Measurements from ENCODE around the gene ZG16B. TPM values are rescaled to one million over a fixed set of nuclear protein-coding genes. Genes with fewer than 3 reads are reported as not detected.
A peak's percentile ranks its signal among the peaks of the same experiment; 100 is the strongest.

Gene ZG16B
- total RNA-seq, 1 experiment from 2014 or later = 0.47 TPM

- DNase-seq (ENCODE audit: low read depth) = no peak
Measured at GRCh38 chr16:2865651-2866050, 35.5 kb downstream of the ZG16B start.

DNA sequence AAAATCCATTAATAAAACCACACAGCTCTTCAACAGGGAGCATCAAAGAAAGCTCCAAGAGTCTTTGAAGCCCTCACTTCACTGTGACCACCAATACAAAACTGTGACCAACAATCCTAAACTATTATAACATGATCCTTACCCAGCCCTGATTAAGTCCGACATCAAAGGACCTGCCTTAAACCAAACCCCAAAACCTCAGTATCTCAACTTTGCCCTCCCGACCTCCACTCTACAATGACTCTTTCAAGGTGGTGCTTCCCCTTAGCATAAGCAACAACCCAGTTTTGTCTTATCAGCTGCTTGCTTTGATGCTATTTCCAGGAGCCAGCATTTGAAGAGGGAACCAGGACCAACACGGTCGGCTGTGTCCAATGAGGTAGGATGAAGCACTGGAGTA is 36.3 kb downstream of the ZG16B start:
- no peak for DNase-seq (ENCODE audit: low read depth)

- DNase-seq (ENCODE audit: low read depth) = no peak
Measured at GRCh38 chr16:2867661-2867986, 37.5 kb downstream of the ZG16B start.

DNA sequence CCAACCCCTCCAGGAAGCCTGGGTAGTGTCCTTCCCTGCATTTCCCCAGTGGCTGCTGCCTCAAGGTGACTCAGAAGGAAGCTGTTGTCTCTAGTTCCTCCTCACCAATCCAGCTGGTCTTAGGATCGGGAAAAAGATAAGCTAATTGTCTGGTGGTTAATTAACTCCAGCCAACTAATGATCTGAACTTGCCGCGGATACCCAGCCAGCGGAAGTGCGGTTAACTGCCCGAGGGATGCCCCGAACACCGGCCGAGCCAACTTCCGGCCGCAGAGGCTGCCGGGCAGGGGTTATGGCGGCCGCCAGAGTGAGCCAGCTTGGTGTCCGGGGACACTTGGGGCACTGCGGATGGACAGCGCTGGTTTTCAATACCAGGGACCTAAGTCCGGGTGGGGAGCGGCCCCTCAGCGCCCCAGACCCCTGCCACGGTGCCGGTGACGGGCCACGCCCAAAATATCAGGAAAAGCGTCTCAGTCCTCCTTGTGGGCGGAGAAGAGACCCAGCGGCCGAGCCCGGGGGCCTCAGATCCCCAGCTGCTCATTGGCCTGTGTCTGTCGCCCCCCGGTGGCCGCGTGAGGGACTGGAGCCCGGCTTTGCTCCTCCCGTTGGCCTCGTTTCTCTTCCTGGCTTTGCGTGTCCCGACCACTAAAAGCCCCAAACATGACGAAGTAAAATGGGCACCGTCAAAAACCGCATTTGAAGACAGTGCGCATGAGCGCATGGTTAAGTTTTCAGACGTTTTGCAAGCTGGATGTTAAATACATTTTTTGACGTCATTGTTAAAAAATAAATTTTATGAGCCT is 38.1 kb downstream of the ZG16B start:
- peak; percentile 94 for DNase-seq (ENCODE audit: low read depth)

GRCh38 chr16:2871926-2872325 is 41.8 kb downstream of the ZG16B start:
- DNase-seq (ENCODE audit: low read depth) = no peak

DNA sequence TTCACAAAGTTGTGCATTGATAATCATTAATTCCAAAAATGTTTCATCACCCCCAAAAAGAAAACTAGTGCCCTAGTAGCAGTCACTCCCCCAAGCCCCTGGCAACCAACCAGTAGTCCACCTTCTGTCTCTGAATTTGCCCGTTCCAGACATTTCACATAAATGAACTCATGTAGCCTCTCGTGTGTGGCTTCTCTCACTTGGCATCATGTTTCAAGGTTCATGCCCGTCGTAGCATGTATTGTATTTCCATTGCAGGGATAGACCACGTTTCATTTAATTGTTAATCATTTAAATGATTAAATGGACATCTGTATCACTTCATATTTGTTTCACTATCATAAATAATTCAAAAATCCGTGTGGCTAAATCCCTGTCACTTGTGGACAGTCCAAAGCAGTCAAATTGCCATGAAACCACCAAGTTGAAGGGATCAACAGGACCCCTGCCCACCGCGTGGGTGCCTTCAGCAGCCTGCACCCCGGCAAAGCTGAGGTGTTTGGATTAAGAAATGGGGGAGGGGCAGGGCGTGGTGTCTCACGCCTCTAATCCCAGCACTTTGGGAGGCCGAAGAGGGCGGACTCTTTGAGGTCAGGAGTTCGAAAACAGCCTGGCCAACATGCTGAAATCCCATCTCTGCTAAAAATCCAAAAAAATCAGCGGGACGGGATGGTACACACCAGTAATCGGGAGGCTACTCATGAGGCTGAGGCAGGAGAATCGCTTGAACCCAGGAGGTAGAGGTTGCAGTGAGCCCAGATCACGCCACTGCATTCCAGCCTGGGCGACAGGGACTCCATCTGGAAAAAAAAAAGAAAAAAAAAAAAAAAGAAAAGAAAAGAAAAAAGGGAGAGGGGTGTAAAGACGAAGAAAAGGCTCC is 44.2 kb downstream of the ZG16B start:
- no peak for DNase-seq (ENCODE audit: low read depth)

GRCh38 chr16:2874912-2875362 is 44.8 kb downstream of the ZG16B start:
- peak; percentile 80 for DNase-seq (ENCODE audit: low read depth)

GRCh38 chr16:2879854-2880508 is 49.9 kb downstream of the ZG16B start:
- no peak for DNase-seq (ENCODE audit: low read depth)

Small RNAs within 50 kb of the gene (small RNA-seq; reads per million reads assigned to genes)
- 0.25 reads per million, percentile 18 among the genes with 10 or more reads in this experiment for gene SNORA3C

Other genes starting within 250 kb of the ZG16B start
- 45.4 and 61.4 TPM in 2 replicates for gene KCTD5, start 147.8 kb upstream of the ZG16B start, total RNA-seq (2014; rRNA removed; shearing (Covaris generic))
- gene PRSS27, start 110.1 kb upstream of the ZG16B start, total RNA-seq (2014; rRNA removed; shearing (Covaris generic)) = not detected in 2 replicates
- 46.2 and 63.5 TPM in 2 replicates for gene SRRM2, start 77.7 kb upstream of the ZG16B start, total RNA-seq (2014; rRNA removed; shearing (Covaris generic))
- gene ELOB, start 53.0 kb upstream of the ZG16B start, total RNA-seq (2014; rRNA removed; shearing (Covaris generic)) = 159 and 224 TPM in 2 replicates
- gene PRSS33, start 42.7 kb upstream of the ZG16B start, total RNA-seq (2014; rRNA removed; shearing (Covaris generic)) = not detected in 2 replicates
- gene PRSS41, start 31.8 kb upstream of the ZG16B start, total RNA-seq (2014; rRNA removed; shearing (Covaris generic)) = not detected in 2 replicates
- not detected in 2 replicates for gene PRSS21, start 13.1 kb upstream of the ZG16B start, total RNA-seq (2014; rRNA removed; shearing (Covaris generic))
- not detected in 2 replicates for gene PRSS22, start 27.9 kb downstream of the ZG16B start, total RNA-seq (2014; rRNA removed; shearing (Covaris generic))
- gene FLYWCH2, start 52.9 kb downstream of the ZG16B start, total RNA-seq (2014; rRNA removed; shearing (Covaris generic)) = 33.2 and 34.5 TPM in 2 replicates
- gene FLYWCH1, start 81.6 kb downstream of the ZG16B start, total RNA-seq (2014; rRNA removed; shearing (Covaris generic)) = 21.0 and 25.8 TPM in 2 replicates
- gene KREMEN2, start 134.0 kb downstream of the ZG16B start, total RNA-seq (2014; rRNA removed; shearing (Covaris generic)) = 2.4 and 2.5 TPM in 2 replicates
- gene PAQR4, start 139.0 kb downstream of the ZG16B start, total RNA-seq (2014; rRNA removed; shearing (Covaris generic)) = 47.9 TPM in 2 replicates
- 37.6 and 46.9 TPM in 2 replicates for gene PKMYT1, start 150.1 kb downstream of the ZG16B start, total RNA-seq (2014; rRNA removed; shearing (Covaris generic))
- not detected in 2 replicates for gene CLDN9, start 182.6 kb downstream of the ZG16B start, total RNA-seq (2014; rRNA removed; shearing (Covaris generic))
- gene CLDN6, start 187.9 kb downstream of the ZG16B start, total RNA-seq (2014; rRNA removed; shearing (Covaris generic)) = 0.07 TPM in 1 of 2 replicates, not detected in the other
- gene TNFRSF12A, start 190.1 kb downstream of the ZG16B start, total RNA-seq (2014; rRNA removed; shearing (Covaris generic)) = 411 and 496 TPM in 2 replicates
- gene HCFC1R1, start 193.6 kb downstream of the ZG16B start, total RNA-seq (2014; rRNA removed; shearing (Covaris generic)) = 246 and 370 TPM in 2 replicates
- gene THOC6, start 193.7 kb downstream of the ZG16B start, total RNA-seq (2014; rRNA removed; shearing (Covaris generic)) = 56.9 and 64.6 TPM in 2 replicates
- not detected in 2 replicates for gene BICDL2, start 206.6 kb downstream of the ZG16B start, total RNA-seq (2014; rRNA removed; shearing (Covaris generic))
- gene MMP25, start 216.3 kb downstream of the ZG16B start, total RNA-seq (2014; rRNA removed; shearing (Covaris generic)) = 0.05 and 0.20 TPM in 2 replicates
- gene IL32, start 235.3 kb downstream of the ZG16B start, total RNA-seq (2014; rRNA removed; shearing (Covaris generic)) = 1.6 and 2.5 TPM in 2 replicates